ENCODE measurements around the gene IGHMBP2.

DNA sequence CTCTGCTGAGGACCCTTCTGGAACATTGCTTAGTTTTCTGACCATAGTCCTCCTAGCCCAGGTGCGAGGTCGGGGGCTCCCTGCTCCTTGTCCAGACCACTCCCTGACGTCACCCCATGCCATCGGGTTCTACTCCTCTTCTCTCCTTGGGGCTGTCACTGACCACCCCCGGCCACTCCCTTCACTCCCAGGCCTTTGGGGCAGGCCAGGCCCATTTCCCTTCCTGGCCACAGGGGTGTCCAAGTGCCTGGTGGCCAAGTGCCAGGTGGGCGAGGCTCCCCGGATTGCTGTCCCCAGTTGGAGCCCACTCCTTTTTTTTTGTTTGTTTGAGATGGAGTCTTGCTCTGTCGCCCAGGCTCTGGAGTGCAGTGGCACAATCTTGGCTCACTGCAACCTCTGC is 57.6 kb downstream of the IGHMBP2 start:
- no peak for TF ChIP-seq FOXM1 (IDR thresholded peaks at IDR 0.05; ENCODE audit: borderline replicate concordance, low read depth)
- TF ChIP-seq, protein P1, sequence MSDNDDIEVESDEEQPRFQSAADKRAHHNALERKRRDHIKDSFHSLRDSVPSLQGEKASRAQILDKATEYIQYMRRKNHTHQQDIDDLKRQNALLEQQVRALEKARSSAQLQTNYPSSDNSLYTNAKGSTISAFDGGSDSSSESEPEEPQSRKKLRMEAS (IDR thresholded peaks at IDR 0.05) = no peak
- no peak for TF ChIP-seq CEBPB (IDR thresholded peaks at IDR 0.05)
- TF ChIP-seq EP300 (IDR thresholded peaks at IDR 0.05; ENCODE audit: borderline replicate concordance) = no peak

Measured in Ishikawa (cell line).